ENCODE measurements around the gene MKKS. TPM values are rescaled to one million over a fixed set of nuclear protein-coding genes. Genes with fewer than 3 reads are reported as not detected.

The MKKS gene
- total RNA-seq, 1 experiment from 2014 or later: 19.9 TPM

DNA sequence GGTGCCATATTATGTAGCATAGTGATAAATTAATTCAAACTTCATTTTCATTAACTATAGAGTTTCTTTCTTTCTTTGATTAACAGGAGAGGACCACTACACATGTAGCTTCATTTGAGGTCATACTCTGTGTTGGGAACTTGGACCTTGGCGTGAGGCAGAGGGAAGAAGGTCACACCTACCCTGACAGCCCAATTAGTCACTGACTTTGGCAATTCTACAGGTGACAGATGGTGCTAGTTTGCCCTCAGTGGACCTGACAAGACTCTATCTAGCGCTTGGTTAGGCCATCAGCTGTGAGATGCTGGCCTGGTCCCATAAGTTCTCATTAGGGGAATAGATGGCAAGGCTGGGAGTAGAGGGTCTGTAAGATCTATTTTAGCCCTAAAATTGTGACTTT is 15.2 kb upstream of the MKKS start:
- Histone ChIP-seq H3K4me1 (ENCODE audit: control insufficient read depth in 1 of 2, insufficient read depth in 2 of 2, low read length in 2 of 2) (peaks cover 42 to 60% of the 10 kb centered on the region in 2 experiments), H3K9ac (ENCODE audit: low read length) (no peak overlapping the region), H3K27me3 (ENCODE audit: insufficient read depth, low read length) (no peaks in the 10 kb centered on the region), H4K20me1 (ENCODE audit: insufficient read depth) (no peaks in the 10 kb centered on the region), H3K4me2 (ENCODE audit: low read length) (peak overlapping the region; percentile 40; the same call in 1 of the 2 replicates), H3K9me2 (ENCODE audit: insufficient read depth) (no peaks in the 10 kb centered on the region), H3K36me3 (ENCODE audit: control insufficient read depth in 1 of 2, insufficient read depth in 2 of 2, low read length in 2 of 2) (no peaks in the 10 kb centered on the region), H2AFZ (ENCODE audit: low read depth, low read length, poor library complexity, severe bottlenecking) (no peak overlapping the region), H3K79me2 (ENCODE audit: insufficient read depth, low read length) (peaks cover 46% of the 10 kb centered on the region), H3K27ac (ENCODE audit: low read depth, low read length) (no peak overlapping the region; the same call in 1 of the 2 replicates), H3K9me3 (ENCODE audit: control insufficient read depth in 1 of 2, insufficient read depth in 1 of 2, low read depth in 1 of 2, low read length in 2 of 2) (no peaks in the 10 kb centered on the region), H3K4me3 (replicated peaks in 1 of 2; ENCODE audit: low read depth in 1 of 2, low read length in 2 of 2) (no peak overlapping the region)
- ChIA-PET RAD21 (ENCODE audit: low non-redundant PET in 1 of 2, low total read pairs in 2 of 2, uncharacterized antibody in 2 of 2, unreplicated experiment in 2 of 2) (no interaction called here), POLR2A (interaction anchor here (1.2 to 1.4 kb wide), 2 partner anchors 14 to 15 kb away, joined by 3 to 5 read pairs; partner anchors contain the start of genes MKKS and SLX4IP), CTCF (interaction anchor here (1.1 kb wide), 1 partner anchor 471 kb away, joined by 3 read pairs; no protein-coding TSS in a partner anchor)
- intact Hi-C loops (cut with micrococcal nuclease): no loop called here
- no TSS peak for BruUV-seq (replicated peaks)
- peak; percentile 60 for ATAC-seq
- DNase-seq (ENCODE audit: low read depth, low spot score): no peak
- TF ChIP-seq, protein P1, sequence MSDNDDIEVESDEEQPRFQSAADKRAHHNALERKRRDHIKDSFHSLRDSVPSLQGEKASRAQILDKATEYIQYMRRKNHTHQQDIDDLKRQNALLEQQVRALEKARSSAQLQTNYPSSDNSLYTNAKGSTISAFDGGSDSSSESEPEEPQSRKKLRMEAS (IDR thresholded peaks at IDR 0.05): peak; percentile 40; the same call in 1 of the 2 replicates
- TF ChIP-seq ZNF274 (IDR thresholded peaks at IDR 0.05; ENCODE audit: low read depth, low read length) (no peak), FOSL1 (IDR thresholded peaks at IDR 0.05; ENCODE audit: low read depth) (peak; percentile 52)

DNA sequence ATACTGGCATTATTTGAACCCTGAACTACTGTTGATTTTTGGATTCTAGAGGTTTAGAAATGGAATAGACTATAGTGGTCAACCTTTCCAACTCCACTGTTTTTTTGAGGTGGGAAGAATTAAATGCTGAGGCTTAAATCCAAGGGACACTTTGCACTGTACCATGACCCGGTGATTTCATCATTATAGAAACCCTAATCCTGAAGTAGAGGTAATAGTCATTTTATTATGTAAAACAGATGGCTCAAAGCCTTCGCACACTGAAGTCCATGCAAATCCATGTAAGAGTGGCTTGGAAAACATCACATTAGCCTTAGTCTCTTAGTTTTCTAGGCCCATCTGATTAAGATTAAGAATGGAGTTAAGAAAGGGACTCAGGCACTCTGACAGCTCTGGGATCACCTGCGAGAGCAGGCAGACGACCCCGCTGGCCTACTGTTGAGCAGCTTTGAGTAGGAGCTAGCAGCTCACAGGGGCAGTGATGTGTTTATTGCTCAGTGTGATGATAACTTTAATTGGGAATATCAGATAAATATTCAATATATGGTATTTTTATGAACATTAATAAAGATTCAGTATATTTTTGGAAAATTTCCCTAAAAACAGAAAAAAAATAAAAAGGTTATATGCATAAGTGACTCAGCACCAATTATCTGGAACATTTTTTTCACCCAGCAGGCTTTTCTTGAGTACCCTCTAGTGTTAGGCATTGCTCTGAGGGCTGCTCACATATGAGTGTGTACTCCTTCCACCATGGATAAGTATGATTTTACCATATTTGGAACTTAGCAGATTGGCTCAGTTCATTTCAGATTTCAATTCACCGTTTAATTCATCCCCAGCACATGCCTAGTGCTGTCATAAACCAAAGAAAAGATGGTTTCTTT is 14.5 kb upstream of the MKKS start:
- no peak for DNase-seq (ENCODE audit: low read depth, low spot score)
- H4K20me1 ChIP-seq (ENCODE audit: insufficient read depth): no peaks in the 10 kb centered on the region
- H3K79me2 ChIP-seq (ENCODE audit: insufficient read depth, low read length): peaks cover 39% of the 10 kb centered on the region
- H3K9ac ChIP-seq (ENCODE audit: low read length): no peak overlapping the region
- H3K27me3 ChIP-seq (ENCODE audit: insufficient read depth, low read length): no peaks in the 10 kb centered on the region
- no peaks in the 10 kb centered on the region for H3K9me2 ChIP-seq (ENCODE audit: insufficient read depth)
- H2AFZ ChIP-seq (ENCODE audit: low read depth, low read length, poor library complexity, severe bottlenecking): no peak overlapping the region
- H3K4me1 ChIP-seq (ENCODE audit: control insufficient read depth in 1 of 2, insufficient read depth in 2 of 2, low read length in 2 of 2): peaks cover 42 to 60% of the 10 kb centered on the region in 2 experiments
- H3K4me2 ChIP-seq (ENCODE audit: low read length): peak overlapping the region; percentile 40; the same call in 1 of the 2 replicates
- H3K4me3 ChIP-seq (replicated peaks in 1 of 2; ENCODE audit: low read depth in 1 of 2, low read length in 2 of 2): no peak overlapping the region
- ChIA-PET CTCF (interaction anchor here (1.1 kb wide), 1 partner anchor 470 kb away, joined by 3 read pairs; no protein-coding TSS in a partner anchor), POLR2A (interaction anchor here (1.2 to 1.4 kb wide), 2 partner anchors 13 to 14 kb away, joined by 3 to 5 read pairs; partner anchors contain the start of genes MKKS and SLX4IP), RAD21 (ENCODE audit: low non-redundant PET in 1 of 2, low total read pairs in 2 of 2, uncharacterized antibody in 2 of 2, unreplicated experiment in 2 of 2) (no interaction called here)
- no peak for TF ChIP-seq TCF7L2 (IDR thresholded peaks at IDR 0.05; ENCODE audit: borderline replicate concordance, extremely low read depth, insufficient read depth, insufficient read length)
- TF ChIP-seq EGR1 (IDR thresholded peaks at IDR 0.05; ENCODE audit: low read depth): no peak
- no peak for TF ChIP-seq CEBPB (IDR thresholded peaks at IDR 0.05; ENCODE audit: low read depth)
- TF ChIP-seq RAD21 (IDR thresholded peaks at IDR 0.05; ENCODE audit: low read depth): no peak
- TF ChIP-seq JUND (IDR thresholded peaks at IDR 0.05): no peak
- no peak for TF ChIP-seq CTCF (IDR thresholded peaks at IDR 0.05 in 2 of 3, conservative IDR thresholded peaks at IDR 0.05 in 1 of 3; ENCODE audit: borderline replicate concordance in 1 of 3, insufficient read depth in 1 of 3, low read depth in 2 of 3, low read length in 2 of 3)
- H3K27ac ChIP-seq (ENCODE audit: low read depth, low read length): peak overlapping the region; percentile 24; the same call in 1 of the 2 replicates
- H3K36me3 ChIP-seq (ENCODE audit: control insufficient read depth in 1 of 2, insufficient read depth in 2 of 2, low read length in 2 of 2): no peaks in the 10 kb centered on the region
- intact Hi-C loops (cut with micrococcal nuclease): no loop called here
- no peaks in the 10 kb centered on the region for H3K9me3 ChIP-seq (ENCODE audit: control insufficient read depth in 1 of 2, insufficient read depth in 1 of 2, low read depth in 1 of 2, low read length in 2 of 2)
- BruUV-seq (replicated peaks): no TSS peak
- peak; percentile 52 for ATAC-seq

Data from HCT116 (cell line).